ENCODE data around the gene DPYD. TPM values are rescaled to one million over a fixed set of nuclear protein-coding genes. Genes with fewer than 3 reads are reported as not detected.

DPYD gene
- total RNA-seq, 1 donor from 2014 or later: 8.8 TPM

DNA sequence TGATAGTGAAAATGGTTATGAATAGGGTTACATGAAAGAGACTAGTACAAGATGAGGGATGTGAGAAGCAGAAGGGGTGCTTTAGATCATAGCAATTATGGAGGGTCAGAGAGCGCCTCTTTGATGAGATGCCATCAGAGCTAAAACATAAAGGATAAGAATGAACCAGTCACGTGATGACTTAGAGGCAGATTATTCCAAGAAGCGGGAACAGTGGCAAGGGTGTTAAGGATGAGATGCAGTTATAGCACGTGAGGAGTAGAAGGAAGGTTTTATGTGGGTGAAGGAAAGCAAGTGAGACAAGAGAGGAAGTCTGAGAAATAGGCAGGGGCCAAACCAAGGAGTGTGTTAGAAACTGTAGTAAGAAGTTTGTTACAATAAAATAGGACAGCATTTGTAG, 360.1 kb downstream of the DPYD start:
- DNase-seq (ENCODE audit: low read depth) (no peak), FAIRE-seq (no peak)
- Histone ChIP-seq H3K4me1 (ENCODE audit: insufficient read depth, low read length) (no peaks in the 10 kb centered on the region), H3K9ac (ENCODE audit: low read length) (no peak overlapping the region), H3K27me3 (ENCODE audit: insufficient read depth, low read length) (no peaks in the 10 kb centered on the region), H3K4me2 (ENCODE audit: low read length) (no peak overlapping the region), H4K20me1 (ENCODE audit: insufficient read depth, low read length) (no peaks in the 10 kb centered on the region), H3K27ac (ENCODE audit: low read depth, low read length) (no peak overlapping the region), H3K9me3 (ENCODE audit: insufficient read depth, low read depth, low read length) (no peaks in the 10 kb centered on the region), H3K36me3 (ENCODE audit: insufficient read depth, low read length) (peaks cover 2% of the 10 kb centered on the region), H3K79me2 (ENCODE audit: insufficient read depth, low read length) (no peaks in the 10 kb centered on the region), H3K4me3 (ENCODE audit: insufficient read depth, low read depth, low read length) (no peak overlapping the region), H2AFZ (ENCODE audit: low read depth, low read length) (no peak overlapping the region)
- no peaks in the 10 kb centered on the region for H3K9me3 Mint-ChIP-seq (ENCODE audit: unreplicated experiment)
- no peak overlapping the region for H3K4me3 Mint-ChIP-seq (ENCODE audit: unreplicated experiment)
- H3K4me1 Mint-ChIP-seq (ENCODE audit: low read depth, unreplicated experiment): no peaks in the 10 kb centered on the region
- no peaks in the 10 kb centered on the region for H3K36me3 Mint-ChIP-seq (ENCODE audit: low read depth, unreplicated experiment)
- H3K27me3 Mint-ChIP-seq (ENCODE audit: low read depth, unreplicated experiment): no peaks in the 10 kb centered on the region
- H3K27ac Mint-ChIP-seq (ENCODE audit: unreplicated experiment): no peak overlapping the region
- TF ChIP-seq, protein P1, sequence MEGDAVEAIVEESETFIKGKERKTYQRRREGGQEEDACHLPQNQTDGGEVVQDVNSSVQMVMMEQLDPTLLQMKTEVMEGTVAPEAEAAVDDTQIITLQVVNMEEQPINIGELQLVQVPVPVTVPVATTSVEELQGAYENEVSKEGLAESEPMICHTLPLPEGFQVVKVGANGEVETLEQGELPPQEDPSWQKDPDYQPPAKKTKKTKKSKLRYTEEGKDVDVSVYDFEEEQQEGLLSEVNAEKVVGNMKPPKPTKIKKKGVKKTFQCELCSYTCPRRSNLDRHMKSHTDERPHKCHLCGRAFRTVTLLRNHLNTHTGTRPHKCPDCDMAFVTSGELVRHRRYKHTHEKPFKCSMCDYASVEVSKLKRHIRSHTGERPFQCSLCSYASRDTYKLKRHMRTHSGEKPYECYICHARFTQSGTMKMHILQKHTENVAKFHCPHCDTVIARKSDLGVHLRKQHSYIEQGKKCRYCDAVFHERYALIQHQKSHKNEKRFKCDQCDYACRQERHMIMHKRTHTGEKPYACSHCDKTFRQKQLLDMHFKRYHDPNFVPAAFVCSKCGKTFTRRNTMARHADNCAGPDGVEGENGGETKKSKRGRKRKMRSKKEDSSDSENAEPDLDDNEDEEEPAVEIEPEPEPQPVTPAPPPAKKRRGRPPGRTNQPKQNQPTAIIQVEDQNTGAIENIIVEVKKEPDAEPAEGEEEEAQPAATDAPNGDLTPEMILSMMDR (IDR thresholded peaks at IDR 0.05; ENCODE audit: insufficient read depth, low read depth, low read length): no peak
- TF ChIP-seq EZH2 (IDR thresholded peaks at IDR 0.05; ENCODE audit: insufficient read depth, low read length): no peak

- DNase-seq (ENCODE audit: low read depth) (no peak), FAIRE-seq (no peak)
- Mint-ChIP-seq H3K4me3 (ENCODE audit: unreplicated experiment) (no peak overlapping the region), H3K36me3 (ENCODE audit: low read depth, unreplicated experiment) (no peaks in the 10 kb centered on the region), H3K4me1 (ENCODE audit: low read depth, unreplicated experiment) (no peaks in the 10 kb centered on the region), H3K9me3 (ENCODE audit: unreplicated experiment) (no peaks in the 10 kb centered on the region), H3K27me3 (ENCODE audit: low read depth, unreplicated experiment) (no peaks in the 10 kb centered on the region), H3K27ac (ENCODE audit: unreplicated experiment) (no peak overlapping the region)
- Histone ChIP-seq H4K20me1 (ENCODE audit: insufficient read depth, low read length) (no peaks in the 10 kb centered on the region), H3K4me3 (ENCODE audit: insufficient read depth, low read depth, low read length) (no peak overlapping the region), H3K27ac (ENCODE audit: low read depth, low read length) (no peak overlapping the region), H3K4me1 (ENCODE audit: insufficient read depth, low read length) (no peaks in the 10 kb centered on the region), H2AFZ (ENCODE audit: low read depth, low read length) (no peak overlapping the region), H3K4me2 (ENCODE audit: low read length) (no peak overlapping the region), H3K9ac (ENCODE audit: low read length) (no peak overlapping the region), H3K79me2 (ENCODE audit: insufficient read depth, low read length) (no peaks in the 10 kb centered on the region), H3K9me3 (ENCODE audit: insufficient read depth, low read depth, low read length) (no peaks in the 10 kb centered on the region), H3K36me3 (ENCODE audit: insufficient read depth, low read length) (no peaks in the 10 kb centered on the region), H3K27me3 (ENCODE audit: insufficient read depth, low read length) (no peaks in the 10 kb centered on the region)
- no peak for TF ChIP-seq EZH2 (IDR thresholded peaks at IDR 0.05; ENCODE audit: insufficient read depth, low read length)
- TF ChIP-seq, protein P1 (IDR thresholded peaks at IDR 0.05; ENCODE audit: insufficient read depth, low read depth, low read length): no peak
These were observed 366.9 kb downstream of the DPYD start for GRCh38 chr1:97553971-97554370.

DNA sequence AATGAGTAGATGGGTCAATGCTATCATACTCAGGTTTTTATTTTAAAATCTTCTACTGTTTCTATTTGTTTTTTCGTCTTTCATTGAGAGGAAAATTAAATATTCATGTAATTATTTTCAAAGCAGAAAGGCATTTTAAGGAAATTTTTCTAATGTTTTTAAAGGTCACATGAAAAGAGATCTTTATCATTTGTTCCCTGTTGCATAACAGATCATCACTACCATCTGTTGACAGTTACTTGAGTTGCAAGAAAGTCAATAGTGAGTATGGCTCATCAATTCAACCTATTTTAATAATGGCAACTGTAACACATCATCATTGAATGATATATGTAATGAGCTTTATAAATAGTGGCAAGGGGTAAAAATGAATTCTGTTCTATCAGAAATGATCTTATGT, 369.7 kb downstream of the DPYD start:
- H3K9me3 ChIP-seq (ENCODE audit: insufficient read depth, low read depth, low read length): no peaks in the 10 kb centered on the region
- no peaks in the 10 kb centered on the region for H3K79me2 ChIP-seq (ENCODE audit: insufficient read depth, low read length)
- H3K9me3 Mint-ChIP-seq (ENCODE audit: unreplicated experiment): no peaks in the 10 kb centered on the region
- H3K4me1 ChIP-seq (ENCODE audit: insufficient read depth, low read length): no peaks in the 10 kb centered on the region
- no peak for DNase-seq (ENCODE audit: low read depth)
- H3K36me3 Mint-ChIP-seq (ENCODE audit: low read depth, unreplicated experiment): no peaks in the 10 kb centered on the region
- H3K27ac Mint-ChIP-seq (ENCODE audit: unreplicated experiment): no peak overlapping the region
- no peak overlapping the region for H3K9ac ChIP-seq (ENCODE audit: low read length)
- no peak overlapping the region for H3K4me3 Mint-ChIP-seq (ENCODE audit: unreplicated experiment)
- TF ChIP-seq, protein P1 (IDR thresholded peaks at IDR 0.05; ENCODE audit: insufficient read depth, low read depth, low read length): no peak
- H3K36me3 ChIP-seq (ENCODE audit: insufficient read depth, low read length): no peaks in the 10 kb centered on the region
- H3K4me1 Mint-ChIP-seq (ENCODE audit: low read depth, unreplicated experiment): no peaks in the 10 kb centered on the region
- H2AFZ ChIP-seq (ENCODE audit: low read depth, low read length): no peak overlapping the region
- no peak for FAIRE-seq
- H3K27me3 ChIP-seq (ENCODE audit: insufficient read depth, low read length): no peaks in the 10 kb centered on the region
- H3K27ac ChIP-seq (ENCODE audit: low read depth, low read length): no peak overlapping the region
- H3K4me3 ChIP-seq (ENCODE audit: insufficient read depth, low read depth, low read length): no peak overlapping the region
- H3K4me2 ChIP-seq (ENCODE audit: low read length): no peak overlapping the region
- H3K27me3 Mint-ChIP-seq (ENCODE audit: low read depth, unreplicated experiment): no peaks in the 10 kb centered on the region
- no peaks in the 10 kb centered on the region for H4K20me1 ChIP-seq (ENCODE audit: insufficient read depth, low read length)

Data from astrocyte (in vitro differentiated cells and primary cell).